GM18951 (cell line): ENCODE measurements around the gene RAPGEF1.
A peak's percentile ranks its signal among the peaks of the same experiment; 100 is the strongest.
"Not testable (repeated sequence)": the region's sequence is repeated elsewhere in the genome, so short reads cannot be mapped to it uniquely, and the experiment has no call there.

ENCODE experiments used
- POLR2A ChIP-seq: IDR thresholded peaks from 4 replicates; pipeline ENCODE4 v1.6.1; 2011; ENCODE audit warnings: mild to moderate bottlenecking; ENCODE audit not compliant: insufficient read length, insufficient read depth; ENCODE audit errors: extremely low read depth
- in situ Hi-C: fragments of 300-500 bp; cut with MboI; formaldehyde crosslinking; loops from one replicate; pipeline ENCODE4 v1.12.0; 2022; ENCODE audit warnings: low sequenced_read_pairs, mixed read lengths, inconsistent platforms; ENCODE audit not compliant: unreplicated experiment

Gene RAPGEF1

DNA sequence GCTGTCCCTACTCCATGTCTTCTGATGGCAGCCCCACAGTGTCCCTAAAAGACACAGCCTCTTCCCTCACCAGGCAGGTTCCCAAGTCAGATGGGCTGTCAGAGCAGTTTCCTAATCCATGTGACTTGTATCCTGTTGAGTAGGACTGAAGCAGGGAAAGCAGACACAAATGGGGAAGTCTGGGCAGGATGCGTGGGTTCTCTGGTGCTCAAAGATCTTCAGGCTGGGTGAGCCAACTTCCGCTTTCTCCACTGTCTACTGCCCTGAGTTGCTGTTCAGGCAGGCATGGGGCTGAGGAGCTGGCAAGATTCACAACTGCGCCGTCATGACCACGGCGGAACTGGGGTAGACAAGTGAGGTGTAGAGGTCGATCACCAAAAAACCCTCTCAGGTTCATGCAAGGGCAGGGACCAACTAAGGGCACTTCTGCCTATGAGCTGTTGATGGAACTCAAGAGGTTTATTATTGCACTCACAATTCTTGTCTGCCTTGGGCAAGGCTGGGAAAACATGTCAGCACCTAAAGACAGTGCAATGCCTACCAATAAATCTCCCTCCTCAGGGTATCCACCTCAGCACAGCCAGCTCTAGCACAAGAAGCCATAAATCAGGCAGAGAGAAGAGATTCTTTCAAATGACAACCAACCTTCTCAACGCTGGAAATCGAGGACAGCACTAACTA lies 83.4 kb downstream of the RAPGEF1 start:
- in situ Hi-C loops: no loop called here
- peak; percentile 19 for TF ChIP-seq POLR2A

DNA sequence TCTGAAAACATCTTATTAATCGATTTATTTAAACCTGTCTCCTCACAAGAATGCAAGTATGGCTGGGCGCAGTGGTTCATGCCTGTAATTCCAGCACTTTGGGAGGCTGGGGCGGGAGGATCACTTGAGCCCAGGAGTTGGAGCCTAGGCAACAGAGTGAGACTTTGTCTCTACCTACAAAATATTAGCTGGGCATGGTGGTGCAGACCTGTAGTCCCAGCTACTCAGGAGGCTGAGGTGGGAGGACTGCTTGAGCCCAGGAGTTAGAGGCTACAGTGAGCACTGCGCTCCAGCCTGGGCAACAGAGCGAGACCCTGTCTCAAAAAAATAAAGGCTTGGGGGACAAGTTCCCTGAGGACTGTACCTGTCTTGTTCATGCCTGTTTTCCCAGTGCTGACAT lies 85.5 kb downstream of the RAPGEF1 start:
- in situ Hi-C loops: not testable (repeated sequence)

DNA sequence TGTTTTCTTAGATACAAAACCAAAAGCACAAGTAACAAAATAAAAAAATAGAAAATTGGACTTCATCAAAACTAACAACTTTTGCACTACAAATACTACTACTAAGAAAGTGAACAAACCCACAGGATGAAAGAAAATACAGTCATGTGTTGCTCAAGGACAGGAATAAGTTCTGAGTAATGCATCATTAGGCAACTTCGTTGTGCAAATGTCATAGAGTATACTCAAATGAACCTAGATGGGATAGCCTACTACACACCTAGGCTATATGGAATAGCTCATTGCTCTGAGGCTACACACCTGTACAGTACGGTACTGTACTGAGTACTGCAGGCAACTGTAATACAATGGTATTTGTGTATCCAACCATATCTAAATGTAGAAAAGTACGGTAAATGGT lies 88.3 kb downstream of the RAPGEF1 start:
- in situ Hi-C loops: no loop called here

DNA sequence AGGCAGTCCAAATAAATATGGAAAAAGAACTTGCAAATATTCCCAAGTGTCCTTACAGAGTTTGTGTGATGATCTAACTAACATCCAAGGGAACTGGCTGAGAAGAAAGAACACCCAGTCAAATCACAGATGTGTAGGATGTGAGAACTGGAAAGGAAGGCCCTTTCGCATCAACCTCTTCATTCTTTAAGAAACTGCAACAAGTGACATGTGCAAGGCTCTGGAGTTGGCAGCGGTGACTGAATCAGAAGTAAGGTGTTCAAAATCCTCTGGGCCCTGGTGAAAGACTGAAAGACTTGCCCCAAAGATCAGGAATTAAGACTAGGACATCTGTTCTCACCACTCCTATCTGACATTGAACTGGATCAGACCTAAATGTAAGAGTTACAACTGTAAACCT lies 88.7 kb downstream of the RAPGEF1 start:
- no peak for TF ChIP-seq POLR2A

More for the DNA sequence above, 88.3 kb downstream of the RAPGEF1 start:
- no peak for TF ChIP-seq POLR2A

DNA sequence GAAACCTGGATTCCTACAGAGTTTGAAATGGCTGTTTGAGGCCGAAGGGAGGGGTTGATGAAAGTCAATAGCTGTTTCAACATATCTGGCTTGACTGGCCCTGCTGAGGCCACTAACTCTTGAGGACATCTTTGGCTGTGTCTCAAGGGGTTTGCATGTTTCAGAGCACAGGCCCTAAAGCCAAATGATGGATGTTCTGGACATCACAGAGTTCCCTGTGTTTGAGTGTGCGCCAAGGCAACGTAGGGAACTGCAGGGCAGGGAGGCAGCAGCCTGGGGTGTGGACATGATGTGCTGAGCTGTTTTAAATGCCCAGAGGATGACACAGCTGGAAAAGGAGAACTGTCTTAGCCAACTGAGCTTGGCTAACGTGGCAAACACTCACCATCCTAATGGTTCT lies 89.6 kb downstream of the RAPGEF1 start:
- no peak for TF ChIP-seq POLR2A
- in situ Hi-C loops: no loop called here

More for the DNA sequence above, 88.7 kb downstream of the RAPGEF1 start:
- in situ Hi-C loops: no loop called here

DNA sequence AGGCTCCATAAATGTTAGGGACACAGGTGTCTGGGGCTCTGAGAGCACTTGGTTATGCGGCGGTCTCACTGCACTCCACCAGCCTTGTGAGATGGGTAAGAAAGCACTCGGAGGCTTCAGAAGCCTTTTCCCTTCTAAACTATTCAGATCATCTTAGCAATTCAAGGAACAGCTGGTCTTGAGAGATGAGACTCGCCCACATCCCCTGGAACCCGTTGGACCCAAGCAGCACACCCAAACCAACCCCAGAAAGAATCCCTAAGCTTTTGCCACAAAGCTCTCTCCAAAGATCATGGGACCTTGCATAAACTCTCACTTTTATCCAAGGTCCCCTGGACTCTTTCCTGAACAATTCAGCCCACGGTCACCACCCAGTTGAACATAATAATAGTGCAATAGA lies 90.2 kb downstream of the RAPGEF1 start:
- in situ Hi-C loops: no loop called here
- TF ChIP-seq POLR2A: no peak

DNA sequence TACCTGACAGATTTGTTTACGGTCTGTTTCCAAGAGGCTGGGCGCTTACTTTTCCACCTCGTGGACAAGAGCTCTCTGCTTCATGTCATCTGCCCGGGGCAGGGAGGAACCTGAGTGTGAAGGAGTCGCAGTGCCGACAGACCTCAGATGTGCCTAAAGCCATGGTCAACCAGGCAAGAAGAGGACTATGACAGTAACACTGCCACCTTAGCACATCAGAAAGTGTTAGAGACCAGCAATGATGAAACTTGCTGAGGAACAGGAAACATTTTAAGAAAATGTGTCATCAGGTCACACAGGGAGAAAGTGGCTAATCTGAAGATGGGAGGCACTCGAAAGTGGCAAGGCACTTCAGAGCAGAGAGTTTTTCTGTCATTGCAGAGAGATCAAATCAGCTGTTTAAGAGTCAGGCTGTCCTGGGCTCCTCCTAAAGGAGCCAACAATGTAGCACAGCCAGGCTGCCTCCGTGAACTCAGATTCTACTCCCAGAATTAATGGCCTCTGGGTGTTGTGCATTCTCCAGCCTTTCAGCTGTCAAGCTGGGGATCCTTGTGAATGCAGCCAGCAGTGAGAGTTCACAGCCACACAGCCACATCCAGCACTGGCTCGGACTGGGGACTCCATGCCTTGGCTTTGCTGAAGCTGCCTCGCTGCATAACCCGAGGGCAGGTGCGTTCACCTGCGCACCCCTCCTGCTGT lies 94.6 kb downstream of the RAPGEF1 start:
- no peak for TF ChIP-seq POLR2A
- in situ Hi-C loops: no loop called here

DNA sequence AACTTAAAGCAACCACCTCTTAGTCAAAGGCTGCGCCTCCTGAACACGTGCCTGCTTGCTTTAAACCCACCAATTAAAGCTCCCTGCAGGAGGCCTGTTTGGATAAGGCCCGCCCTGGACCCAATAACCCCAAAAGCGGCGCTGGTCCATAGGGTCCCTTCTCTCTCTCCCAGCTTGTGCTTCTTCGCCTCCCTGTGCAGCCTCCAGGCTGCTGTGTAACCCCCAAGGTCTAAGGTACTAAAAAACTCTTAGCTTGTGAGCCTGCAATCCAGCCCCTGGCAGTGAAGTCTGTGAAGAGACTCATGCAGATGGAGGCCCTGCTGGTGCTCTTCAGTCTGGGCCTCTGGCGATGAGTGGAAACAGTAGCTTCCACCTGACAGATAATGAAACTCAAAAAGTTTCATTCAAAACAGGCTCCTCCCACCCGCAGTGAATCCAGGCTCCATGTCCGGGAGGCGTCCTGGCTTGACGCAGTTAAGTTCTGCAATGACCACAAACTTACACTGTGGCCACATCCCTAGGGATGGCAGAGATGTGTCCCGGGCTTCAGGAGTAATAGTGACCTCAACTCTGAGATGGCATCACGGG lies 97.3 kb downstream of the RAPGEF1 start:
- no peak for TF ChIP-seq POLR2A
- in situ Hi-C loops: no loop called here

DNA sequence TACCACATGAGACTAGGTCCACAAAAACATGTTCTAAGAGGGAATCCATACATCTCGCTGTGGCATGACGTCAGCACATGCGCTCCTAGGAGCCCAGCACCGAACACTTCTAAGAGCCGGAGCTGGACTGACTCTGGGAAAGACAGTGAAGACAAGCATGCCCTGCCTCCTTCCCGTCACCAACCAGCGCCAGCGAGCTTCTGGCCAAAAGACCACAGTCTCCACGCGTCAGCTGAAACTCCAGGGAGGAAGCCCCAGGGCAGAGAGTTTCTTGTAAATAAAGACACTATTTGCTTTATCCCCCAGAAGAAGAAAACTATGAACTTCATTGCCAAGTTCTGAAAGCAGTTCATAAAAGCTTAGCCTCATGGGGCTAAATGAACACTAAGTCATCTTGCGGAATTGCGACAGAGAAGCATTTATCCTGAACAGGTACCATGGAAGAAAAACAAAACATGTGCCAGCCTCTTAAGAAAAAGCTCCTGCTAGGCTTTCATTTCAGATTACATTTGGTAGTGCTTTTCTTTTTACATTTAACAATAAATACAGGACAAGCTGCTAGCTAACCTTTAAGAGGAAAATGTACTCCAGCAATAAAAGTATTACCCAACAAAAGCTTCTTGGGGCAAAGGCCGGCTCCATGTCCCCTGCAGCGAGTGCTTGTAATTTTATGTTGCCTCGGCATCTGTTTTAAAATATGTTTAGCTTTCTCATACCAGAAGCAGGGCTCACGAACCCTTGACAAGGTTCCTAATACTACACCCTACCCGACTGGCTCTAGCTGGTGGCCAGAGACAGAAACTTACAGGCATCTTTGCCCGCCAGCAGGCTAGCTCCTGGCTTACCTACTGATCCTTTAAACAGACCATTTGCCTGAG lies 98.0 kb downstream of the RAPGEF1 start:
- TF ChIP-seq POLR2A: no peak
- in situ Hi-C loops: no loop called here

DNA sequence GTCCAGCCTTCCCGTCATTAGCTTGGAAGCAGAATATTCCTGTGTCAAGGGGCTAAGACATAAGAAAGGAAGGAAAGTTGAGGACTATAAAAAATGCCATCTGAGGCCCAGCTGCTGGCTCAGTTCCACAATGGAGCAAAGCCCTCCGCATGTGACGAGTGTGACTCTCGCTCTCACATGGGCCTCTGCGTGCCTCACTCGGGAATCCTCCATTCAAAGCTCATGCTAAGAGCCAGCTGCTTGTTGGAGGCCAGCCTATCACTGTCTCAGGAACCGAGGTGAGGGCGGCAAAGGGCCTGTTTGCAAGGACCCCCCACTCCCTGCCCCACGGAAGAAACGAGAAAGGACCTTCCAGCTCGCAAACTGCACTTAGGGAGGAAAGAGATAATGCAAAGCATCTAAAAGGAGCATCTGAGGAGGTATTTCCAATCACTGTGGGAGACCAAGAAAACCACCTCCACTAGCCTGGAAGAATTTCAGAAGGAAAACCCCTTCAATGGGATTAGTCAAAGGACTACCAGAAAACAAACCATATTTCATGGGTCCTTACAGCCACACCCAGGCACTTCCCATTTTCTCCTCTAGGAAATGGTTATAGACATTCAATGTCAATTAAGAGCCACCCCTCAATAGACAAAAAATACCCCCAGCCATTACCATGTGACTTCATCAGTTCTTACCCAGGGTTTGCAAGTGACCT lies 99.3 kb downstream of the RAPGEF1 start:
- in situ Hi-C loops: no loop called here
- no peak for TF ChIP-seq POLR2A

DNA sequence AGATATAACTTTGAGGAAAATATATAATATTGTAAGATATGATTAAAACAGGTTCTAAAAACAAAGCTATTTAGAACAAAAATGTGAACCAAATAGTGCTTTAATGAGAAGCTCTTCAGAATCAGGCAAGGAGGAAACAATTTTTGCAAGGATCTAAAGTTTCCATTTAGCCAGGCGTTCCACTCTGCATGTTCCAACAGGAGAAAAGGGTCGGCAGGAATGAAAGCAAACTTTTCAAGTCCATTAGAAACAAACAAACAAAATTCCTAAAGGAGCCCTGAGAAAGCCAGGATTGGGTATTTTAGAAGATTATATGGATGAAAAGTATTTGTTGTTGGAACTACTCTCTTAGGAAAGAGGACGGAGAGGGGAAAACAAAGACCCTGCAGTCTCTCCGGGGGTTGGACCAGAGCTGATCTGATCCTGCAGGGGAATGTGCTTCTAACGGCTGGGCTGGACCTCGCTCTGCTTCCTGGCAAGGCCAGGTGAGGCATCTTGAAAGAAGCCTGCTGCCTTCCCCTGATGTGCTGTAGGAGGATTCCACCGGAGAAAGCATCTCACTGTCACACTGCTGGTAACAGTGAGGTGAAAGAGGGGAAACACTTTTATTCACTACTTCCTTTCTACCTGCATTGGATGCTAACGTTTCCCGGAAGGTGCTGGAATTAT lies 100.0 kb downstream of the RAPGEF1 start:
- in situ Hi-C loops: no loop called here

DNA sequence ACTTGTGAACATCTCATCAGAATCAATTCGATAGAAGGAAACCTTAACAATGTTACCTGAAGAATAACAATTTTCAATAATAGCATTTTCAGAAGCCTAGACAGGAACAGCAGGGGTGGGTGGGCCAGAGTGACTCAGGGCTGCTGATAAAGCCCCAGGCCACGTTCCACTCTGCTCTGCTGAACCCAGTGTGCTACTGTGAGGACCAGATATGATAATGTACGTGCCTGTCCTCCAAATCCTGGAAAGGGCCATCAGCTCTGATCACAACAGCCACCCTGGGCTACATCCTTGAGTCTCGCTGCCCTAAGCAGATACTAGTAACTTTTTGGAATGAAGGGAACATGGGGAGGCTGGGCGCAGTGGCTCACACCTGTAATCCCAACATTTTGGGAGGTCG lies 103.3 kb downstream of the RAPGEF1 start:
- TF ChIP-seq POLR2A: no peak

More for the DNA sequence above, 100.0 kb downstream of the RAPGEF1 start:
- TF ChIP-seq POLR2A: no peak

More for the DNA sequence above, 103.3 kb downstream of the RAPGEF1 start:
- in situ Hi-C loops: no loop called here
